SU-DHL-6 (cell line): Measurements from ENCODE around the gene DNASE1L1.
A peak's percentile ranks its signal among the peaks of the same experiment; 100 is the strongest.

ENCODE experiments used
- H2AFZ ChIP-seq: fragments of 200-600 bp; sonication (generic); 2 replicates; pipeline ENCODE4 v1.6.1; 2014; ENCODE audit warnings: low read depth, mild to moderate bottlenecking, moderate library complexity, mixed read lengths, antibody characterized with exemption, low read length; ENCODE audit not compliant: severe bottlenecking
- H3F3A ChIP-seq: fragments of 200-600 bp; shearing (Covaris generic); 2 replicates; pipeline ENCODE4 v1.6.0; 2016; ENCODE audit warnings: antibody characterized with exemption, mild to moderate bottlenecking; ENCODE audit not compliant: insufficient read depth
- H3K27ac ChIP-seq: fragments of 200-600 bp; sonication (generic); 2 replicates; pipeline ENCODE4 v1.5.1; 2016; ENCODE audit warnings: low read depth, mild to moderate bottlenecking, low read length, moderate library complexity, mixed read lengths
- H3K27me3 ChIP-seq: fragments of 200-600 bp; sonication (generic), shearing (Covaris generic); 2 replicates; pipeline ENCODE4 v1.6.0; 2014; ENCODE audit warnings: mild to moderate bottlenecking, low read length
- H3K36me3 ChIP-seq: fragments of 200-600 bp; sonication (generic); 2 replicates; pipeline ENCODE4 v1.6.1; 2014; ENCODE audit warnings: mild to moderate bottlenecking, low read length, mixed read lengths
- H3K4me2 ChIP-seq: fragments of 300-600, 200-600 bp; shearing (Covaris generic), sonication (generic); 2 replicates; pipeline ENCODE4 v1.6.0; 2014; ENCODE audit warnings: low read length, low read depth, mild to moderate bottlenecking; ENCODE audit not compliant: poor library complexity, severe bottlenecking
- H3K4me3 ChIP-seq: fragments of 200-600 bp; sonication (generic); 2 replicates; pipeline ENCODE4 v1.5.1; 2014; ENCODE audit warnings: antibody characterized with exemption, low read length, mild to moderate bottlenecking, mixed read lengths; ENCODE audit not compliant: insufficient read depth, poor library complexity, severe bottlenecking
- H3K79me2 ChIP-seq: fragments of 200-600 bp; sonication (generic); 2 replicates; pipeline ENCODE4 v1.6.1; 2014; ENCODE audit warnings: mild to moderate bottlenecking, low read length, moderate library complexity; ENCODE audit not compliant: insufficient read depth
- H3K9ac ChIP-seq: fragments of 200-600 bp; sonication (generic); 2 replicates; pipeline ENCODE4 v1.7.0; 2014; ENCODE audit warnings: mild to moderate bottlenecking, low read length
- H3K9me2 ChIP-seq: fragments of 200-600 bp; sonication (generic); replicated peaks from 2 replicates; pipeline ENCODE4 v1.6.1; 2014; ENCODE audit warnings: low read length; ENCODE audit not compliant: insufficient read depth
- H3K9me3 ChIP-seq: fragments of 200-600 bp; sonication (generic); 2 replicates; pipeline ENCODE4 v1.6.1; 2014; ENCODE audit warnings: low read length, mixed read lengths; ENCODE audit not compliant: insufficient read depth
- H4K20me1 ChIP-seq: fragments of 200-600 bp; sonication (generic); 2 replicates; pipeline ENCODE4 v1.6.1; 2014; ENCODE audit warnings: low read depth, mild to moderate bottlenecking, antibody characterized with exemption, low read length, moderate library complexity, mixed read lengths
- EZH2phosphoT487 ChIP-seq: fragments of 200-600 bp; sonication (generic), shearing (Covaris generic); conservative IDR thresholded peaks from 2 replicates; pipeline ENCODE4 v1.6.1; 2018; ENCODE audit warnings: mild to moderate bottlenecking, antibody characterized with exemption, low read length, moderate library complexity, mixed read lengths
- TF ChIP-seq, protein P1 (sequence below): fragments of 200-600 bp; sonication (generic); IDR thresholded peaks from one replicate; pipeline ENCODE4 v1.5.1; 2017; ENCODE audit warnings: antibody characterized with exemption, mild to moderate bottlenecking, low read length, moderate library complexity; ENCODE audit not compliant: insufficient read depth, poor library complexity, severe bottlenecking

Gene DNASE1L1

DNA sequence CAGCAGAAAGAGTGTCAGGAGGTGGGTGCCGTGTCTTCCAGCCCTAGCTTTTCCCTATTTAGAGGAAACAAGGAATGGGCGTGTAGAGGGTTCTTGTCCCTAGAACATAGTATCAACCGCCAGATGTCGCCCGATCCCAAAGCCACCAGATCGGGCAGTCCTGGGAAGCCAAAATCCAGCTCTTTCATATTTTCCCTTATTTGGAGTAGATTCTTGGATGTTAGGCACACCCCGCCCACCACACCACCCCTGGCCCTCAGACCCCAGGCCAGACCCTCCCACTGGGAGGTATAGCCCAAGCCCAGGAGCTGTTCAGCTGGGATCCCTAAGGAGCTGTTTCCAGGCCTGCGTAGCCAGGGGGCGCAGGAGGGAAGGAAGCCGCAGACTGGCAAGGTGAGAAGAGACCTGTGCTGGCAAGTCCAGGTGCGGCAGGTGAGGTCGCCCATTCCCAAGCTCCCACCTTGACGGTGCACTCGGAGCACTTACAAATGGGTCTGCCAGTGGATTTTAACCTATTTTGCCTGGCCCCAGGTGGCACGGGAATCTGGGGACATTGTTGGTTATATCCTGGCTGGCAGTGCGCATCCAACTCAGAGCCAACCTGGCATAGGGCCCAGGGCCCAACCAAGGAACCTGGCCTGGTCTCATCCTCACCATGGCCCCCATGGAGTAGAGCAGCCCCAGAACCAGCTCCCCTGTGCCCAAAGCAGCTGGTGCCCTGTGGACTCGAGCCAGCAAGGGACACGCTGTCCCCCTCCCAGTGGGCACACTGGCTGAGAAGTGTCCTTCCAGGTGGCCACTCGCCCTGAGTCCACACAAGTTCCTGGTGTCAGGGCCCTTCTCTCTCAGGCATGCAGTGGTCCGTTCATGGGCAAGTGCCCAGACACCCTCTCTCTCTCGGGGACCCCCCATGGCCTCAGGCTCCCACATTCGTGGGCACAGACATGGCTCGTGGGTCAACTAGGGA, 35.4 kb downstream of the DNASE1L1 start:
- Histone ChIP-seq H3K27ac (no peak overlapping the region), H3K9me3 (no peaks in the 10 kb centered on the region)
- no peak for TF ChIP-seq EZH2phosphoT487
- TF ChIP-seq, protein P1, sequence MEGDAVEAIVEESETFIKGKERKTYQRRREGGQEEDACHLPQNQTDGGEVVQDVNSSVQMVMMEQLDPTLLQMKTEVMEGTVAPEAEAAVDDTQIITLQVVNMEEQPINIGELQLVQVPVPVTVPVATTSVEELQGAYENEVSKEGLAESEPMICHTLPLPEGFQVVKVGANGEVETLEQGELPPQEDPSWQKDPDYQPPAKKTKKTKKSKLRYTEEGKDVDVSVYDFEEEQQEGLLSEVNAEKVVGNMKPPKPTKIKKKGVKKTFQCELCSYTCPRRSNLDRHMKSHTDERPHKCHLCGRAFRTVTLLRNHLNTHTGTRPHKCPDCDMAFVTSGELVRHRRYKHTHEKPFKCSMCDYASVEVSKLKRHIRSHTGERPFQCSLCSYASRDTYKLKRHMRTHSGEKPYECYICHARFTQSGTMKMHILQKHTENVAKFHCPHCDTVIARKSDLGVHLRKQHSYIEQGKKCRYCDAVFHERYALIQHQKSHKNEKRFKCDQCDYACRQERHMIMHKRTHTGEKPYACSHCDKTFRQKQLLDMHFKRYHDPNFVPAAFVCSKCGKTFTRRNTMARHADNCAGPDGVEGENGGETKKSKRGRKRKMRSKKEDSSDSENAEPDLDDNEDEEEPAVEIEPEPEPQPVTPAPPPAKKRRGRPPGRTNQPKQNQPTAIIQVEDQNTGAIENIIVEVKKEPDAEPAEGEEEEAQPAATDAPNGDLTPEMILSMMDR, result peak; percentile 59

DNA sequence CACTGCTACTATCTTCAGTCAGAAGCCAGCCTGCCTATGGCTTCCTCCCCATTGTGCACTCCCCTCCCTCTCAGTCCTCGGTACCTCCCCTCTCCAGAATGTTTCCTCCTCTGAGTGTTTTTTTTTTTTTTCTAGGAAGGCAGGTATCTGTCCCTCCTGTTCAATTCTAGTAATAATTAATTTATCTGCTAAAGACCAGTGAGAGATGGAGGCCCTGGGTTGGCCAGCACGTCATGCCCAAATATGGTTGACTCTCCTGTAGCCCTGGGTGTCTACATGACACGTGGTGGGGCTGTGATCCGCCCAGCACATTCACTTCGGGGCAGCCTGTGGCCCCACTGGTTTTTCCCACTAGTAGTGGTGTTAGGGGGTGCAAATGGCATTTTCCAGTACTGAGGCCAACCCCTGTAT, 36.4 kb downstream of the DNASE1L1 start:
- Histone ChIP-seq H3K9ac (no peak overlapping the region), H3K79me2 (0 out of 2 replicates have a peak, but pooled peaks cover 7% of the 10 kb centered on the region), H3K4me3 (no peak overlapping the region), H3K9me3 (no peaks in the 10 kb centered on the region), H3F3A (no peaks in the 10 kb centered on the region), H3K27ac (no peak overlapping the region), H2AFZ (no peak overlapping the region), H3K9me2 (no peaks in the 10 kb centered on the region), H3K27me3 (no peaks in the 10 kb centered on the region), H3K36me3 (no peaks in the 10 kb centered on the region), H4K20me1 (no peaks in the 10 kb centered on the region), H3K4me2 (no peak overlapping the region)
- TF ChIP-seq, protein P1, result no peak

More for the DNA sequence above, 35.4 kb downstream of the DNASE1L1 start:
- Histone ChIP-seq H3K36me3 (no peaks in the 10 kb centered on the region), H3K9me2 (no peaks in the 10 kb centered on the region), H3F3A (no peaks in the 10 kb centered on the region), H2AFZ (no peak overlapping the region), H3K4me2 (peak overlapping the region; percentile 54), H3K9ac (peak overlapping the region; percentile 53), H3K27me3 (no peaks in the 10 kb centered on the region), H4K20me1 (no peaks in the 10 kb centered on the region), H3K79me2 (0 out of 2 replicates have a peak, but pooled peaks cover 7% of the 10 kb centered on the region), H3K4me3 (peak overlapping the region; percentile 26)

DNA sequence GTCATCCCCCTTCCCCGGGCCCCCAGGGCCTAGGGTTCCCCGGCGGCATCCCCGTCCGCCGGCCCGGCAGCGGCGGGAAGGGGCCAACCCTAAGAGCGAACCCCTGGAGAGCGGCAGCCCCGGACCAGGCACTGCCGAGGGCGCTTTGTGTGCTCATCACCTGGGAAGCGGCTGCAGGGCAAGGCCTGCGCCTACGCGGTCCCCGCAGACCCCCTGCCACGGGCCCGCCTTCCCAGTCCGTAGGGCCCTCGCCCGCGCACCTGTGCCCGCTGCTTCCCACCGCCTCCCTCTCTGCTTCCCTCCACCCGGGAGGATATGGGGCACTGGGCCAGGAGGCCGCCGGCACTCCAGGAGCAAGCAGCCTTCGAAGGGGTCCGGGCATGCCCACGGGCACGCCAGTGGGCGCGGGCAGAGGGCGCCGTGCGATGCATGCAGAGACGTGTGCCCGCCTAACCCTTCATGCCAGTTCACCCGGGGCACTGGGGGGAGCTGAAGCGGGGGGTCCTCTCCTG, 37.2 kb downstream of the DNASE1L1 start:
- Histone ChIP-seq H3K36me3 (no peaks in the 10 kb centered on the region), H3K27me3 (no peaks in the 10 kb centered on the region), H4K20me1 (no peaks in the 10 kb centered on the region), H2AFZ (peak overlapping the region; percentile 13), H3K79me2 (0 out of 2 replicates have a peak, but pooled peaks cover 7% of the 10 kb centered on the region), H3F3A (no peaks in the 10 kb centered on the region), H3K27ac (no peak overlapping the region), H3K4me3 (peak overlapping the region; percentile 43), H3K4me2 (peak overlapping the region; percentile 64), H3K9ac (peak overlapping the region; percentile 52), H3K9me3 (no peaks in the 10 kb centered on the region), H3K9me2 (no peaks in the 10 kb centered on the region)
- TF ChIP-seq, protein P1, result no peak
